LNCaP clone FGC (cell line): ENCODE data around the gene TP53I11.

Source experiments
- DNase-seq: peaks from one replicate; pipeline ENCODE4 v3.0.0-alpha.2; 2011; ENCODE audit warnings: low read depth
- H3K4me3 ChIP-seq: 2 replicates; pipeline ENCODE4 v1.5.1; 2011; ENCODE audit warnings: mild to moderate bottlenecking, low read depth, low read length, control low read depth
- TF ChIP-seq, protein P1 (sequence below): IDR thresholded peaks from 2 replicates; pipeline ENCODE4 v1.5.1; 2012; ENCODE audit warnings: mild to moderate bottlenecking; ENCODE audit not compliant: control insufficient read depth, insufficient read depth; ENCODE audit errors: extremely low read depth

Gene TP53I11

GRCh38 chr11:44967930-44968496 lies 17.3 kb upstream of the TP53I11 start:
- no peak overlapping the region for H3K4me3 ChIP-seq
- TF ChIP-seq, protein P1, sequence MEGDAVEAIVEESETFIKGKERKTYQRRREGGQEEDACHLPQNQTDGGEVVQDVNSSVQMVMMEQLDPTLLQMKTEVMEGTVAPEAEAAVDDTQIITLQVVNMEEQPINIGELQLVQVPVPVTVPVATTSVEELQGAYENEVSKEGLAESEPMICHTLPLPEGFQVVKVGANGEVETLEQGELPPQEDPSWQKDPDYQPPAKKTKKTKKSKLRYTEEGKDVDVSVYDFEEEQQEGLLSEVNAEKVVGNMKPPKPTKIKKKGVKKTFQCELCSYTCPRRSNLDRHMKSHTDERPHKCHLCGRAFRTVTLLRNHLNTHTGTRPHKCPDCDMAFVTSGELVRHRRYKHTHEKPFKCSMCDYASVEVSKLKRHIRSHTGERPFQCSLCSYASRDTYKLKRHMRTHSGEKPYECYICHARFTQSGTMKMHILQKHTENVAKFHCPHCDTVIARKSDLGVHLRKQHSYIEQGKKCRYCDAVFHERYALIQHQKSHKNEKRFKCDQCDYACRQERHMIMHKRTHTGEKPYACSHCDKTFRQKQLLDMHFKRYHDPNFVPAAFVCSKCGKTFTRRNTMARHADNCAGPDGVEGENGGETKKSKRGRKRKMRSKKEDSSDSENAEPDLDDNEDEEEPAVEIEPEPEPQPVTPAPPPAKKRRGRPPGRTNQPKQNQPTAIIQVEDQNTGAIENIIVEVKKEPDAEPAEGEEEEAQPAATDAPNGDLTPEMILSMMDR = no peak
- no peak for DNase-seq

- H3K4me3 ChIP-seq = no peak overlapping the region
- no peak for DNase-seq
- TF ChIP-seq, protein P1 = no peak
These were observed 16.0 kb upstream of the TP53I11 start for GRCh38 chr11:44966694-44967093.

- TF ChIP-seq, protein P1 = no peak
- no peak overlapping the region for H3K4me3 ChIP-seq
- no peak for DNase-seq
These were observed 14.0 kb upstream of the TP53I11 start for GRCh38 chr11:44964526-44965209.

DNA sequence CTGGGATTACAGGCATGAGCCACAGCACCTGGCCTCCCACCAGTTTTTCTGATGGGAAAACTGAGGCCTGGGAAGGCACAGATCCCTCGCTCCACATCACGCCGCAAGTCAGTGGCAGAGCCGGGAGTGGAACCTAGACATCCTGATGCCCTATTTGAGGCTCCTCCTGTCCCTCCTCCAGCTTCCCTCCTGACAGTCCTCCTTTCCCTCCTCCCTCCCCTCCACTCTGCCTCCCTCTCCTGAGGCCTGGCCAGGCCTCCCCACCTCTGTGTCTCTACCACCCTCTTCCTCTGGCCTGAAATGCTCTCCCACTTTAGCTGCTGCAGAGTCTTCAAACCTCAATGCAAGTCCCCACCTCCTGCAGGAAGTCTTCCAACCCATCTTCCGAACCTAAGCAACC lies 13.3 kb upstream of the TP53I11 start:
- no peak overlapping the region for H3K4me3 ChIP-seq
- TF ChIP-seq, protein P1 = no peak
- DNase-seq = no peak

- no peak for DNase-seq
- TF ChIP-seq, protein P1 = no peak
- no peak overlapping the region for H3K4me3 ChIP-seq
These were observed 12.5 kb upstream of the TP53I11 start for GRCh38 chr11:44963136-44963535.

DNA sequence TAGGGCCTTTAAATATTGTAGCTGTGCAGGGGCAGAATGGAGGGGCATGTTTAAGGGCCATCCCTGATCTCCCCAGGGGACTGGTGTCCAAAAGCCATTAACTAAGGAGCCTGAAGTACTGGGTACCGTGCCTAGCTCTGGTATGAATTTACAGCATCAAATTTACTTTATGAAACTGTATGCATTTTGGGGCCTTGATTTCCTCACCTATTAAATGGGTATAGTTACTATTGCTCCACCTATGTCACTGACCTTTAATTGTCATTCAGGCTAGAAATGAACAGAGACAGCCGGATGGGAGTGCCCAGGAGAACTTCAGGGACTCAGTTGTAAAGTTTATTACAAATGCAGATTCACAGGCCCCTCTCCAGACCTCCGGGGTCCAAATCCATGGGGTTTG lies 11.8 kb upstream of the TP53I11 start:
- TF ChIP-seq, protein P1 = no peak
- H3K4me3 ChIP-seq = no peak overlapping the region
- no peak for DNase-seq
